A549 (cell line): ENCODE results near the gene IGSF3. TPM values are rescaled to one million over a fixed set of nuclear protein-coding genes. Genes with fewer than 3 reads are reported as not detected.
"Not testable (repeated sequence)": the region's sequence is repeated elsewhere in the genome, so short reads cannot be mapped to it uniquely, and the experiment has no call there.

ENCODE experiments used
- ATAC-seq, 2 experiments: fragments of 200-7000 bp in 1 of 2; fragments of >200 bp in 1 of 2; cut with Nextera tagmentation in 1 of 2; cut with Tn5 transposase in 1 of 2; 3 replicates each; pipeline versions ENCODE4 v1.8.0 to v1.9.1; 2018 to 2020; ENCODE audit warnings: mild to moderate bottlenecking in 1 of 2, moderate library complexity in 1 of 2
- CTCF ChIA-PET: fragments of 300-600 bp; sonication (Branson Sonifier 250); formaldehyde crosslinking; extraction: SDS; loops from one replicate; lab custom pipeline; 2021; ENCODE audit warnings: antibody characterized with exemption, inconsistent platforms; lab: Yijun Ruan, JAX
- POLR2A ChIA-PET: fragments of 350-600 bp; formaldehyde crosslinking; extraction: SDS; loops from one replicate; lab custom pipeline; 2021; ENCODE audit warnings: antibody characterized with exemption, inconsistent platforms; lab: Yijun Ruan, JAX
- DNase-seq, 2 experiments: peaks; one replicate each; pipeline versions ENCODE4 v3.0.0 to v3.0.0-alpha.2; 2011 to 2016; ENCODE audit warnings: low read depth in 1 of 2, low spot score in 1 of 2
- FAIRE-seq: peaks from 2 replicates; lab custom pipeline; 2011; peaks lifted over from hg19 to GRCh38; lab: Jason Lieb, UNC
- H3K27ac ChIP-seq, 2 experiments: fragments of >200 bp; sonication (Bioruptor Twin); formaldehyde crosslinking; 3 replicates each; pipeline ENCODE4 v1.5.1; 2016 to 2017
- H3K4me1 ChIP-seq: fragments of >200 bp; sonication (Bioruptor Twin); formaldehyde crosslinking; 3 replicates; pipeline ENCODE4 v1.6.1; 2016
- H3K4me2 ChIP-seq: fragments of >200 bp; sonication (Bioruptor Twin); formaldehyde crosslinking; 3 replicates; pipeline ENCODE4 v1.6.1; 2016
- H3K4me3 ChIP-seq: fragments of >200 bp; sonication (Bioruptor Twin); formaldehyde crosslinking; 3 replicates; pipeline ENCODE4 v1.5.1; 2016
- H3K9me3 ChIP-seq: fragments of >200 bp; sonication (Bioruptor Twin); formaldehyde crosslinking; 3 replicates; pipeline ENCODE4 v1.6.1; 2016
- CBX2 ChIP-seq: fragments of 200-600 bp; sonication (generic); IDR thresholded peaks from 2 replicates; pipeline ENCODE4 v1.6.1; 2016; ENCODE audit warnings: low read depth, mild to moderate bottlenecking, borderline replicate concordance
- CBX8 ChIP-seq: fragments of 200-600 bp; sonication (generic); IDR thresholded peaks from 2 replicates; pipeline ENCODE4 v1.6.1; 2016
- EP300 ChIP-seq, 2 experiments: fragments of >200 bp; sonication (Bioruptor Twin); formaldehyde crosslinking; IDR thresholded peaks; 2 replicates in 1 of 2; 3 replicates in 1 of 2; pipeline ENCODE4 v1.6.1; 2016 to 2017
- HOXA7 ChIP-seq: fragments of 250-450 bp; sonication (Bioruptor Pico); IDR thresholded peaks from 2 replicates; pipeline ENCODE4 v1.5.0; 2020; ENCODE audit warnings: mild to moderate bottlenecking, moderate library complexity
- JUNB ChIP-seq: fragments of >200 bp; sonication (Bioruptor Twin); formaldehyde crosslinking; IDR thresholded peaks from 2 replicates; pipeline ENCODE4 v1.6.1; 2016
- KDM1A ChIP-seq: fragments of 200-600 bp; sonication (generic); IDR thresholded peaks from 2 replicates; pipeline ENCODE4 v1.6.1; 2016; ENCODE audit warnings: low read depth, mild to moderate bottlenecking
- MAFK ChIP-seq: fragments of 450-650 bp; IDR thresholded peaks from 2 replicates; pipeline ENCODE4 v1.6.1; 2014; ENCODE audit not compliant: partially characterized antibody
- MYC ChIP-seq: IDR thresholded peaks from 2 replicates; pipeline ENCODE4 v1.6.1; 2012; ENCODE audit warnings: mild to moderate bottlenecking, inconsistent platforms, low read length, improper control_type of control experiment, borderline replicate concordance
- NR3C1 ChIP-seq: fragments of >200 bp; sonication (Bioruptor Twin); formaldehyde crosslinking; IDR thresholded peaks from 3 replicates; pipeline ENCODE4 v1.6.1; 2017
- PHF8 ChIP-seq: fragments of 200-600 bp; sonication (generic); IDR thresholded peaks from 2 replicates; pipeline ENCODE4 v1.6.1; 2016; ENCODE audit warnings: low read depth, mild to moderate bottlenecking, antibody characterized with exemption, moderate library complexity, borderline replicate concordance
- POLR2AphosphoS2 ChIP-seq: conservative IDR thresholded peaks from 2 replicates; pipeline ENCODE4 v1.6.1; 2012; ENCODE audit warnings: low read length, improper control_type of control experiment, inconsistent platforms
- RAD21 ChIP-seq, 2 experiments: fragments of >200 bp in 1 of 2; sonication (Bioruptor Twin) in 1 of 2; formaldehyde crosslinking in 1 of 2; IDR thresholded peaks in 1 of 2; conservative IDR thresholded peaks in 1 of 2; 2 replicates in 1 of 2; 3 replicates in 1 of 2; pipeline ENCODE4 v1.6.1; 2012 to 2018; ENCODE audit warnings: inconsistent platforms in 1 of 2
- RARB ChIP-seq: fragments of 250-450 bp; sonication (Bioruptor Pico); IDR thresholded peaks from 2 replicates; pipeline ENCODE4 v1.8.0; 2021; ENCODE audit warnings: mild to moderate bottlenecking, moderate library complexity
- RFX5 ChIP-seq: fragments of 450-650 bp; IDR thresholded peaks from 2 replicates; pipeline ENCODE4 v1.7.1; 2014; ENCODE audit warnings: antibody characterized with exemption, mild to moderate bottlenecking, moderate library complexity
- SMC3 ChIP-seq: fragments of >200 bp; sonication (Bioruptor Twin); formaldehyde crosslinking; IDR thresholded peaks from 3 replicates; pipeline ENCODE4 v1.6.1; 2018; ENCODE audit warnings: inconsistent platforms
- ZNF302 ChIP-seq: fragments of 250-450 bp; sonication (Bioruptor Pico); IDR thresholded peaks from 2 replicates; pipeline ENCODE4 v1.9.0; 2021; ENCODE audit warnings: inconsistent platforms, mild to moderate bottlenecking, moderate library complexity
- ZSCAN20 ChIP-seq: fragments of 250-450 bp; sonication (Bioruptor Pico); IDR thresholded peaks from 2 replicates; pipeline ENCODE4 v1.8.0; 2022; ENCODE audit warnings: mild to moderate bottlenecking, moderate library complexity
- WGBS: methylation state at CpG from one replicate; pipeline ENCODE4 v1.1.6; 2017; ENCODE audit errors: missing lambda C conversion rate; 5-methylcytosine and 5-hydroxymethylcytosine counted together
- polyA plus RNA-seq, 4 experiments: library from polyadenylated mRNA; depleted of rRNA in 3 of 4; stranded (reverse); fragments of >200 nt; fragmentation: RNase III in 1 of 4; extraction: RNeasy Plus Mini Kit Qiagen cat#74134 plus additional on column Dnase treatment in 1 of 4; gene quantifications; 2 replicates in 3 of 4; 3 replicates in 1 of 4; pipeline ENCODE4 v1.2.3, GENCODE V29; 2011 to 2017
- TF ChIP-seq, protein P1 (sequence below): fragments of 250-450 bp; sonication (Bioruptor Pico); IDR thresholded peaks from 2 replicates; pipeline ENCODE4 v1.5.0; 2020; ENCODE audit warnings: low read depth, mild to moderate bottlenecking, moderate library complexity
- TF ChIP-seq, protein P2 (sequence below): fragments of 200-600 bp; sonication (generic); IDR thresholded peaks from 2 replicates; pipeline ENCODE4 v1.6.1; 2016; ENCODE audit warnings: antibody characterized with exemption, mild to moderate bottlenecking, moderate library complexity
- TF ChIP-seq, protein P3 (sequence below): IDR thresholded peaks from 2 replicates; pipeline ENCODE4 v1.6.1; 2012; ENCODE audit warnings: low read depth, borderline replicate concordance

IGSF3 gene
- polyA plus RNA-seq, 2 of the 4 experiments (the other 2 are of a cell fraction) = 18.5 to 21.9 TPM

DNA sequence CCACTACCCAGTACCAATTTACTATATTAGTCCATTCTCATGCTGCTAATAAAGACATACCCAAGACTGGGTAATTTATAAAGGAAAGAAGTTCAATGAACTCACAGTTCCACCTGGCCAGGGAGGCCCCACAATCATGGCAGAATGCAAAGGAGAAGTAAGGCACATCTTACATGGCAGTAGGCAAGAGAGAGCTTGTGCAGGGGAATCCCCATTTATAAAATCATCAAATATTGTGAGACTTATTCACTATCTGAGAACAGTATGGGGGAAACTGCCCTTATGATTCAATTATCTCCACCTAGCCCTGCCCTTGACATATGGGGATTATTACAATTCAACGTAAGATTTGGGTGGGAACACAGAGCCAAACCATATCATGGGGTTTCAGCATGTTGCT is 103.1 kb downstream of the IGSF3 start:
- CTCF ChIA-PET = no interaction called here
- DNase-seq = no peak
- WGBS = 94% methylated on average over 1 of the region's 1 CpG
- POLR2A ChIA-PET = no interaction called here
- ATAC-seq = no peak
- no peak overlapping the region for H3K27ac ChIP-seq
- TF ChIP-seq KDM1A (no peak), MAFK (no peak), RFX5 (no peak), RARB (CRISPR knock-in tag) (no peak), JUNB (no peak), POLR2AphosphoS2 (no peak), NR3C1 (no peak), PHF8 (no peak), RAD21 (conservative IDR thresholded peaks at IDR 0.05 in 1 of 2, IDR thresholded peaks at IDR 0.05 in 1 of 2) (no peak), CBX2 (no peak), CBX8 (no peak), ZSCAN20 (no peak), SMC3 (no peak), HOXA7 (no peak)
- TF ChIP-seq, protein P1, sequence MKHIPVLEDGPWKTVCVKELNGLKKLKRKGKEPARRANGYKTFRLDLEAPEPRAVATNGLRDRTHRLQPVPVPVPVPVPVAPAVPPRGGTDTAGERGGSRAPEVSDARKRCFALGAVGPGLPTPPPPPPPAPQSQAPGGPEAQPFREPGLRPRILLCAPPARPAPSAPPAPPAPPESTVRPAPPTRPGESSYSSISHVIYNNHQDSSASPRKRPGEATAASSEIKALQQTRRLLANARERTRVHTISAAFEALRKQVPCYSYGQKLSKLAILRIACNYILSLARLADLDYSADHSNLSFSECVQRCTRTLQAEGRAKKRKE (CRISPR knock-in tag) = no peak
- TF ChIP-seq, protein P2, sequence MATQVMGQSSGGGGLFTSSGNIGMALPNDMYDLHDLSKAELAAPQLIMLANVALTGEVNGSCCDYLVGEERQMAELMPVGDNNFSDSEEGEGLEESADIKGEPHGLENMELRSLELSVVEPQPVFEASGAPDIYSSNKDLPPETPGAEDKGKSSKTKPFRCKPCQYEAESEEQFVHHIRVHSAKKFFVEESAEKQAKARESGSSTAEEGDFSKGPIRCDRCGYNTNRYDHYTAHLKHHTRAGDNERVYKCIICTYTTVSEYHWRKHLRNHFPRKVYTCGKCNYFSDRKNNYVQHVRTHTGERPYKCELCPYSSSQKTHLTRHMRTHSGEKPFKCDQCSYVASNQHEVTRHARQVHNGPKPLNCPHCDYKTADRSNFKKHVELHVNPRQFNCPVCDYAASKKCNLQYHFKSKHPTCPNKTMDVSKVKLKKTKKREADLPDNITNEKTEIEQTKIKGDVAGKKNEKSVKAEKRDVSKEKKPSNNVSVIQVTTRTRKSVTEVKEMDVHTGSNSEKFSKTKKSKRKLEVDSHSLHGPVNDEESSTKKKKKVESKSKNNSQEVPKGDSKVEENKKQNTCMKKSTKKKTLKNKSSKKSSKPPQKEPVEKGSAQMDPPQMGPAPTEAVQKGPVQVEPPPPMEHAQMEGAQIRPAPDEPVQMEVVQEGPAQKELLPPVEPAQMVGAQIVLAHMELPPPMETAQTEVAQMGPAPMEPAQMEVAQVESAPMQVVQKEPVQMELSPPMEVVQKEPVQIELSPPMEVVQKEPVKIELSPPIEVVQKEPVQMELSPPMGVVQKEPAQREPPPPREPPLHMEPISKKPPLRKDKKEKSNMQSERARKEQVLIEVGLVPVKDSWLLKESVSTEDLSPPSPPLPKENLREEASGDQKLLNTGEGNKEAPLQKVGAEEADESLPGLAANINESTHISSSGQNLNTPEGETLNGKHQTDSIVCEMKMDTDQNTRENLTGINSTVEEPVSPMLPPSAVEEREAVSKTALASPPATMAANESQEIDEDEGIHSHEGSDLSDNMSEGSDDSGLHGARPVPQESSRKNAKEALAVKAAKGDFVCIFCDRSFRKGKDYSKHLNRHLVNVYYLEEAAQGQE = no peak
- TF ChIP-seq, protein P3, sequence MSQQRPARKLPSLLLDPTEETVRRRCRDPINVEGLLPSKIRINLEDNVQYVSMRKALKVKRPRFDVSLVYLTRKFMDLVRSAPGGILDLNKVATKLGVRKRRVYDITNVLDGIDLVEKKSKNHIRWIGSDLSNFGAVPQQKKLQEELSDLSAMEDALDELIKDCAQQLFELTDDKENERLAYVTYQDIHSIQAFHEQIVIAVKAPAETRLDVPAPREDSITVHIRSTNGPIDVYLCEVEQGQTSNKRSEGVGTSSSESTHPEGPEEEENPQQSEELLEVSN = no peak
- no peaks in the 10 kb centered on the region for H3K9me3 ChIP-seq
- peaks cover 27% of the 10 kb centered on the region for H3K4me1 ChIP-seq
- no peak for FAIRE-seq
- no peak overlapping the region for H3K4me2 ChIP-seq
- no peak overlapping the region for H3K4me3 ChIP-seq

DNA sequence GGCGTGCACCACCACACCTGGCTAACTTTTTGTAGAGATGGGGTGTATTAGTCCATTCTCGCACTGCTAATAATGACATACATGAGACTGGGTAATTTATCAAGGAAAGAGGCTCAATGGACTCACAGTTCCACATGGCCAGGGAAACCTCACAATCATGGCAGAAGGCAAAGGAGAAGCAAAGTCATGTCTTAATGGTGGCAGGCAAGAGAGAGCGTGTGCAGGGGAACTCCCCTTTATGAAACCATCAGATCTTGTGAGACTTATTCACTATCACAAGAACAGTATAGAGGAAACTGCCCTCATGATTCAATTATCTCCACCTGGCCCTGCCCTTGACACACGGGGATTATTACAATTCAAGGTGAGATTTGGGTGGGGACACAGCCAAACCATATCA is 105.1 kb downstream of the IGSF3 start:
- peaks cover 13% of the 10 kb centered on the region; the same call in 2 of the 3 replicates for H3K4me1 ChIP-seq
- H3K9me3 ChIP-seq, H3K4me3 ChIP-seq, H3K4me2 ChIP-seq, DNase-seq, POLR2A ChIA-PET, ATAC-seq, CTCF ChIA-PET, FAIRE-seq, H3K27ac ChIP-seq: not testable (repeated sequence)
- WGBS = 94% methylated on average over 4 of the region's 4 CpGs

DNA sequence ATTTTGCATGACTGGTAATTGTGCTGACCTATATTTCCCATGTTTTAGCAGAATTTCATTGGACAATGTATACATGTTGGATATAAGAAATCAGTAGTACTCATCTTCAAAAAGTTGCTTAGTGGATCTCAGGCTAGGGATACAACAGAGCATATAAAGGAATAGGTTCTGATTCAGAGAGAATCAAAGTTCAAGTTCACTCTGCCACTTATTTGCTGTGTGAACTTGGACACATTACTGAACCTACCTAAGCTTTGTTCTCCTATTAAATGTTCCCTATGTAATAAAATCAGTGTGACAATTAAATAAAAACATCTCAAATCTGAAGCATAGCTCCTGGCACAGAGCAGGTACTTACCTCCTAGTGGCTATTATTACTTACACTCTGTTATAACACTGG is 106.0 kb downstream of the IGSF3 start:
- no peak for FAIRE-seq
- H3K27ac ChIP-seq = no peak overlapping the region
- no peaks in the 10 kb centered on the region for H3K9me3 ChIP-seq
- no peak overlapping the region for H3K4me3 ChIP-seq
- POLR2A ChIA-PET = no interaction called here
- H3K4me2 ChIP-seq = no peak overlapping the region
- DNase-seq = no peak
- peaks cover 18% of the 10 kb centered on the region; the same call in 2 of the 3 replicates for H3K4me1 ChIP-seq
- no peak for ATAC-seq
- CTCF ChIA-PET = interaction anchor here (1.5 kb wide), 1 partner anchor 76 kb away, joined by 3 read pairs; no protein-coding TSS in a partner anchor
- no peak for TF ChIP-seq ZNF302 (CRISPR knock-in tag)
- no peak for TF ChIP-seq MYC
- no peak for TF ChIP-seq EP300 (IDR thresholded peaks at IDR 0.05)
